Fibroblast of villous mesenchyme (primary cell): Measurements from ENCODE around the gene NSG2. TPM values are rescaled to one million over a fixed set of nuclear protein-coding genes. Genes with fewer than 3 reads are reported as not detected.

Source experiments
- DNase-seq: peaks from one replicate; pipeline ENCODE4 v3.0.0-alpha.2; 2010; ENCODE audit warnings: low read depth
- H3K4me3 ChIP-seq: 2 replicates; pipeline ENCODE4 v1.5.1; 2011; ENCODE audit warnings: low read depth, mild to moderate bottlenecking, low read length
- total RNA-seq: library from RNA; depleted of rRNA; stranded (reverse); fragments of >200 nt; gene quantifications from 2 replicates; pipeline ENCODE4 v1.2.3, GENCODE V29; 2012
- TF ChIP-seq, protein P1 (sequence below): IDR thresholded peaks from 2 replicates; pipeline ENCODE4 v1.5.1; 2012; ENCODE audit warnings: low read depth, mild to moderate bottlenecking, low read length; ENCODE audit not compliant: insufficient read depth

NSG2 gene
- total RNA-seq, result under 0.01 TPM in 1 of 2 replicates, not detected in the other

DNA sequence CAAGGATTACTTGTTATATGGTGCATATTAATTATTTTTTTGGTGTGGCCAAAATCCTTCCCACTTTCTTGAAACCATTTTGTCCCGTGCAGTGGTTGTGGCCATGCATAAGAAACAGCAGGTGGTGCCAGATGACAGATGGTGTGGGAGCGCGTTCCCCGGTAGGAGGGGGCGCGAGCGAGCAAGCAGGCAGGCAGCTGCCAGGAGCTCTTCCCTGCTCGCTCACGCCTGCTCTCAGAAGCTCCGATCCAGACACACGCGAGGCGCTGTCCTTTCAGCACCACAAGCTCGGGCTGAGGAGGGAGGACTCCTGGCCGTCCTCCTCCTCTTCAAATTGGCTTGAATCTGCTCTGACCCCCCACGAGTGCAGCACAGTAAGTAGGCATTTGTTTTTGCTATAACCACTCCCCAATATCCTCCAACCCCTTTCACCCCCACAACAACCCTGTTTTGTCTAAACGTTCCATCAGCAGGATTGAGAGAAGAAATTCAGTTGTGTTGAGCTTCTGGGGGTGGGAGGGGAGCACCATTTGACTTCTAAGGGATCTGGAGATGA, at the start of gene NSG2:
TSS of gene NSG2 (plus strand) at position 237 of the 556 bp plus-strand sequence. CDS start 1,050 bp downstream, outside the sequence.
- DNase-seq, result peak; percentile 85
- TF ChIP-seq, protein P1, sequence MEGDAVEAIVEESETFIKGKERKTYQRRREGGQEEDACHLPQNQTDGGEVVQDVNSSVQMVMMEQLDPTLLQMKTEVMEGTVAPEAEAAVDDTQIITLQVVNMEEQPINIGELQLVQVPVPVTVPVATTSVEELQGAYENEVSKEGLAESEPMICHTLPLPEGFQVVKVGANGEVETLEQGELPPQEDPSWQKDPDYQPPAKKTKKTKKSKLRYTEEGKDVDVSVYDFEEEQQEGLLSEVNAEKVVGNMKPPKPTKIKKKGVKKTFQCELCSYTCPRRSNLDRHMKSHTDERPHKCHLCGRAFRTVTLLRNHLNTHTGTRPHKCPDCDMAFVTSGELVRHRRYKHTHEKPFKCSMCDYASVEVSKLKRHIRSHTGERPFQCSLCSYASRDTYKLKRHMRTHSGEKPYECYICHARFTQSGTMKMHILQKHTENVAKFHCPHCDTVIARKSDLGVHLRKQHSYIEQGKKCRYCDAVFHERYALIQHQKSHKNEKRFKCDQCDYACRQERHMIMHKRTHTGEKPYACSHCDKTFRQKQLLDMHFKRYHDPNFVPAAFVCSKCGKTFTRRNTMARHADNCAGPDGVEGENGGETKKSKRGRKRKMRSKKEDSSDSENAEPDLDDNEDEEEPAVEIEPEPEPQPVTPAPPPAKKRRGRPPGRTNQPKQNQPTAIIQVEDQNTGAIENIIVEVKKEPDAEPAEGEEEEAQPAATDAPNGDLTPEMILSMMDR, result peak; percentile 67
- no peak within 1 kb of the TSS for H3K4me3 ChIP-seq

DNA sequence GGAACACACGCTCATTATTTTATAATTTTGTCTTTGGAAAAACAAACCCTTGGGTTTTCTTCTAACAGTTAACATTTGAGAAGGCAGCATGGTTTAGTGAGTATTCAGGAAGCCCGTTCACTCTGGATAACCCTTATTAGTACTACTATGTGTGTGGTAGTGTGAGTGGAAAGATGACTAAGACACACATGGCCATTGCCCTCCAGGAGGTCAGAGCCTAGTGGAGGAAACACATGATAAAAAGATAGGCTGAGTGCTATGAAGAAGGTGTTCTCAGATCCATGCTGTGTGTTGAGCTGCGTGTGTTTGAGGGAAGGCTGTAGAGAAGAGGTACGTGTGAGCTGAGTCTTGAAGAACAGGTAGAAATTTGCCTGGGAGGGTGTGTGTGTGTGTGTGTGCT, 48.2 kb upstream of the NSG2 start:
- H3K4me3 ChIP-seq, result no peak overlapping the region
- TF ChIP-seq, protein P1, result no peak
- DNase-seq, result no peak

DNA sequence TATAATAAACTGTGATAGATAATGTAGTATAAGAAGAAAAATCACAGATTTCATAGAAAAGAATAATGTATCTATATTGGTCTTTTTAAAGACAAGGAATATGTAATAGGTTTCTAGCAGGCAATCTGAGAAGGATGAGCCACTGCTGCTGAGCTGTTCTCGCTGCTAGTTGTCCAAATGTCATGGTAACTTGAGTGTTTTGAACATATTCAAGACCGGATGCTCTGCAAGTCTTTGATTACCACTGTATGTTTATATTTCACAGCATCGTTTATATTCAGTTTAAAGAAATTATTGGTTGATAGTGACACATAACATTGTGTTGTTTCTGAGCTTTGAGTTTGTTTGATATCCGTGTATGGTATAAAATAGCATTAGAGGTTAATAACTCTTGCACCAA, 47.0 kb upstream of the NSG2 start:
- H3K4me3 ChIP-seq, result no peak overlapping the region
- DNase-seq, result no peak
- TF ChIP-seq, protein P1, result no peak

DNA sequence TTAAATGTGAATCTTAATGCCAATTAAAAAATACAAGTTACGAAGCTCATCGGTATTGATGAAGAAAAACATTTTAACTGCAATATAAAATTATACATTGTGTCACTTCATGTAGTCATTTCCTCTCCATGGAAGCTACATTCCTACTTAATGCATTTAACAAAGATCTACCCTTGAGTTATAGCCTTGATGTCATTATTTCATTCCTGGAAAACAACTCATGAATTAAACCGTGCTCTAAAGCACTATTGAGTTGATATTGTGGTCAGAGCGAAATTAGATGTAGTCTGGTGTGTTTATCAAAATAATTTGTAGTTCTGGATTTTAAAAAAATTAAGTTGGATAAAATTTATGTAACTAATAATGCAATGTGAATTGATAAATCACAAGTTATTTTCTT, 45.4 kb upstream of the NSG2 start:
- DNase-seq, result no peak
- no peak overlapping the region for H3K4me3 ChIP-seq
- TF ChIP-seq, protein P1, result no peak

DNA sequence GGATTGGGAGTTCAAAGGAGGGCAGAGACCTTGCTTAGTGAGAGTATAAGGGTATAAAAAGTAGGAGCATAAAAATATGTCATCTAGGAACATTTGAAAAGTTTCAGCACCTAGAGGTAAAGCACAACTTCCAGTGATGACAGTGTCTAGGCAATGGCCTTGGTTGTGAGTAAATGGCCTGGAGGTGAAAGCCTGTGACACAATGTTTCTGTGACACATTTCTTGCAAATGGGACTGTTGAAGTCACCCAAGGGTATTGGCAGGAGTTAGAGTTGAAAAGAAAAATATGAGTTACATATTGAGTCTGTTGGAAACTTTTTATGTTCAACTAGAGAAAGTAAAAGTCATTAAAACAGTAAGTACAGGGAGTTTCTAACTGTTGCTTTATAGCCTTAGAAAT, 41.7 kb upstream of the NSG2 start:
- no peak overlapping the region for H3K4me3 ChIP-seq
- TF ChIP-seq, protein P1, result no peak
- DNase-seq, result no peak

DNA sequence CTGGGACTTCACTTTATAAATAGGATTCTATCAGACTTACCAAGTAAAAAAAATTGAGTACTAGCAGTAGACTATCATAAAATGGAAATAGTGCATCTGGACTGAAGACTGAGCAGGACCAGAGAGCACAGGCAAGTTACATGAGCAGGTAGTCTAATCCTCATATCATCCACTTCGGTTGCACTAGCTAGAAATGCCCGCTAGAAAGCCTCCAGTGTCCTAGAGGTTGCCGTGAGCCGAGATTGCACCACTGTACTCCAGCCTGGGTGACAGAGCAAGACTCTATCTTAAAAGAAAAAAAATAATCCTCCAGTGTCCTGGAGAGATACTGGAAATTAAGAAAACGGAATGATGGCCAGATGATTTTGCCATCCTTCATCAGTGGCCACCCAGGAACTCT, 36.6 kb upstream of the NSG2 start:
- TF ChIP-seq, protein P1, result no peak
- H3K4me3 ChIP-seq, result no peak overlapping the region
- DNase-seq, result no peak

DNA sequence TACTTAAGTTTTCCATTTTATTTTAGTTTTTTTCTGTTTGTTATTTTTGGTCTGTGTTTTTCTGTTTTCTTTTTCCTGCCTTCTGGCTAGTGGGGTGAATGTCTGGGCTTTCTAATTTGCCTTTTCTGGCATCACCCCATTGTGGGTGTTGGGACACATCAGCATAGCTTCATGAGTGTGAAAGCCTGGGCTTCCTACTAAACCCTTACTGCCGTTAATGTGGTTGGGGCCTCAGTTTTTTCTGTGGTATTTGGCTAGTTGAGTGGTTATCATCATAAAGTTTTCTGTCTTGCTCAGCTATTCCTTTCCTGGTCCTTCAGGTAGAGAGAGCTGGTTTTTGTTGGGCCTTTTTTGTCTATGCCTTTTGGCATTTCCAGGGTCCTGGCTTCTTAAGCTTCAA, 35.1 kb upstream of the NSG2 start:
- no peak overlapping the region for H3K4me3 ChIP-seq
- DNase-seq, result no peak
- TF ChIP-seq, protein P1, result no peak
